Medulla oblongata (tissue), 1 donor: ENCODE measurements around the gene KRT84.

Experiments used
- DNase-seq: peaks from one replicate; pipeline ENCODE4 v3.0.0-alpha.2; 2015; ENCODE audit errors: extremely low spot score

Gene KRT84

GRCh38 chr12:52387859-52388258 lies 2.4 kb upstream of the KRT84 start:
- no peak for DNase-seq

- DNase-seq, result no peak
Observed at GRCh38 chr12:52383331-52383730, 2.1 kb downstream of the KRT84 start.

GRCh38 chr12:52382854-52383253 lies 2.6 kb downstream of the KRT84 start:
- no peak for DNase-seq

GRCh38 chr12:52381206-52381605 lies 4.2 kb downstream of the KRT84 start:
- no peak for DNase-seq

DNA sequence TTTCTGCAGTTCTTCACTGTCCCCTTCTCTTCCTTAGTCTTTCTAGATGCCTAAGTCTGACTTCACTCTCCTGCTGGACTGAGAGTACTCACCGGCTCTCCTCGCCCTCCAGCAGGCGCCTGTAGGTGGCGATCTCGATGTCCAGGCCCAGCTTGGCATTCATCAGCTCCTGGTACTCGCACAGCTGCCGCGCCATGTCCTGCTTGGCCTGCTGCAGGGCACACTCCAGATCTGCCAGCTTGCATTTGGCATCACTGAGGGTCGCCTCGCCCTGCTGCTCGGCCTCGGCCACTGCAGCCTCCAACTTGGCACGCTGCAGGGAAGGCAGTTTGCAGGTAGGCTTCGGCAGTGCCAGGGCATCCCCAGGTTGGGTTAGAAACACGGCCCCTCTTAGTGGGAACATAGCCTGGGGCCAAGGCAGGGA lies 5.2 kb downstream of the KRT84 start:
- peak; percentile 63 for DNase-seq

DNA sequence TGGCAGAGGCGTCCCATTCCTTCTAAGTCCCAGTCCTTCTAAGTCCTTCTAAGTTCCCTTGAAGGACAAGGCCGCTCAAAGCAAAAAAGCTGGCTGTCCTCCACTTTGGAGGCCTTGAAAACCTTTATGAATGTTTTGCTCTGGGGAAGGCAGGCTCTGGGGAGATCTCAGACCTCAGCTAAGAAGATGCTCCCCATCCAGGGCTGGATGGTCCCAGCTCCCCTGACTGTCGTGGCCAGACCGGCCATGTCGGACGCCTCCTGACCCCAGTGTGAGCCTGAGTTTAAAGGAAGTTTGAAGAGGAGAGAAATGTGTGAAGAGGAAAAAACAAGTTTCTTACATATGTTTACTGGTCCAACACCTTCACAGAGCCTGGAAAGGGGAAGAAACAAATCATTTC lies 5.9 kb downstream of the KRT84 start:
- no peak for DNase-seq

DNA sequence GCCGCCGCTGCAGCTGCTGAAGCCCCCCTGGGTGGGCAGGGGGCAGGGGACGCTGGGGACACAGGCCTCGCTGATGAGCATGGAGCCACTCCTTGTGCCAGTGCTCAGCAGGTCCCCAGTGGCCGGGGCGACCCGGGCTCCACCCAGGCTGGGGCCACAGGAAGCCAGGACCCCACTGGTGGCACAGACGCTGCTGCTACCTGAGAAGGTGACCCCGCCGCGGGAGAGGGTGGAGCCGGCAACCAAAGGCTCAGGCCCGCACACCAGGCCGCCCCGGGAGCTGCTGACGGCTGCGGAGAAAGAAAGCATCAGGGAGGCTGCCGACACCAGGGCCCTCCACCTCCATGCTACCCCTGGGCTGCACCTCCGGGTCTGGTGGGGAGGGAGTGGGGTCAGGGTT lies 7.4 kb downstream of the KRT84 start:
- DNase-seq, result no peak

DNA sequence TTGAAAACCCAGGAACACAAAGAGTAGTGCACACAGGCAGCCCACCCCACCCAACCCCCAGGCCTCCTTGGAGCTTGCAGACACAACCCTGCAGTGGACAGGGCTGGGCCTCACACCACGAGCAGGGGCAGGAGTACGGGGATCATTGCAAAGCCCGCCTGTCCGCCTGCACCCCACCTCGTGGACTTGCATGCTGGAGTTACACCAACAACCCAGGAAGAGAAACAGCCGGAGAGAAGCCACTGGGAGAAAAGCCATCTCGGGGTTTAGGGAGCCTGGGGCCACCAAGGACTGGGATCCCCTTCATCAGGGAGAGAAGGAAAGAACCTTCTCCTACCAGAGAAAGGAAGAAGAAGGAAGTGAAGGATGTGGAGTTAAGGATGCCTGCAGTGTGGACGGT lies 8.2 kb downstream of the KRT84 start:
- no peak for DNase-seq

DNA sequence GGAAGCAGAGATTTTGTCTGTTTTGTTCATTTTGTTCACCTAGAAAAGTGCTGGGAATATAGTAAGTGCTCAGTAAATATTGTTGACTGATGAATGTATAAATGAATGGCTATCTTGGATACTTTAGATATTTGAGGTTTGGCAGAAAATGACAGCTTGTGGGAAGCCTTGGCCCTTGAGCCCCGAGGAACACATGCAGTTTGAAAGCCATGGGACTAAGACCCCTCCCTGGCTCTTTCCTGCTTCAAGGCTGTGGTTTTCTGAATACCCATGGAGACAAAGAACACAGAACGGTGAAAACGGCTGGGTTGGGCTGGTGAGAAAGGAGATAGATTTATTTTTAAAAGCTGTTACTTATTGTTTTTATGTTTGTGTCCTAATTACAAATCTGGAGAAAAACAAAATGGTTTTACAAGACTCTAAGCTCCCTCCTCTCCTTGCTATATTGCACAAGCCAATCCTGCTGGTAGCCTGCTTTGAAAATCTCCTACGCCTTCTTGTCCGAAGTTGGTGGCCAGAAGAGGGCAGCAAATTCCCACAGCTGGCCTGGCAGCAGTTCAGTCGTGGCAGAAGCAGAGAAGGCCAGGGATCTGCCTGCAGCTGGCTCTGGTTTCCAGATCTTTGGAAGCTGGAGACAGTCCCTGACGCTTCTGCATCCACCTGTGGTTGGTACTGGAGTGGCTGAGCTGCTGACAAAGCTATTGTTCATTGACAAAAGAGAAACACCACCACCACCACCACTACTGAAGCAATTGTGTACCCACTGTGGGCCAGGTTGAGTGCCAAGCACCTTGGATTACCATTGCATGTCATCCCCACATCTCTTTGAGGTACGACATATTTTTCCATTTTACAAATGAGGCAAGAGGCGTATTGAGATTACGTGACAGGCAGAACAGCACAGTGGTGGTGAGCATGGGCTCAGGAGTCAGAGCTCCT lies 13.0 kb downstream of the KRT84 start:
- DNase-seq, result peak; percentile 92

DNA sequence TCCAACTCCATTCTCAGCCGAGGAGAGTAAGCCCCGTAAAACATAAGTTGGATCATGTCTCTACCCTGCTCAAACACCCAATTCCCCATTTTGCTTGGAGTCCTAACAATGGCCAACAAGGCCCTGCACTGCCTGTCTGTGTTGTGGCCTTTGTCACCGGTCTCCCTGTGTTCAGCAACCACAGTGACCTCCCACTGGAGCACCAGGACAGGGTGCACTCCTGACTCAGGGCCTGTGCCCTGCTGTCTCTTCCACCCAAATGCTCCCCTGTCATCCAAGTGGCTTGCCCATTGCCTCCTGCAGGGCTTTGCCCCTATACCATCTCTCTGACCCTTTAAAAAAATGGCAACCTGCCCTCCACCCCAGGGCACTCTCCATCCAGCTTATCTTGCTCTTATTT lies 13.7 kb downstream of the KRT84 start:
- no peak for DNase-seq

GRCh38 chr12:52370926-52371608 lies 14.4 kb downstream of the KRT84 start:
- DNase-seq, result peak; percentile 91

GRCh38 chr12:52369809-52370208 lies 15.6 kb downstream of the KRT84 start:
- no peak for DNase-seq

DNA sequence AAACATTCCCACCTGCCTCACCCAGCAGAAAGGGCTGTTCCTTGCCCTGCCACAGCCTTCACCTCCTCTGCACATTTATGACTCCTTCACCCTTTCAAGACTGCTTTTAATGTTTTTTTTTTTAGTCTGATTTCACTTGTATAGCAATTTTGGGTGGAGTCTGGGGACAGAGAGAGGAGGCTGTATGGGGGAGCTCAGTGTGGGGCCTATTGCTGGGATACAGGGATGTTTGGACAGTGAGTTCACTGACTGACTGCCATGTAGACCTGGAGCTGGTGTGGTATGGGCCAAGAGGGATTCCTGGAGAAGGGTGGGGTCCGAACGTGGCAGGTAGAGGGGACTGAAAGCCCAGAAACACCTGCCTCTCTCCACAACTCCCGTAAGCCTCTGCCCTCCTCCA lies 16.2 kb downstream of the KRT84 start:
- DNase-seq, result no peak

GRCh38 chr12:52368508-52368907 lies 16.9 kb downstream of the KRT84 start:
- no peak for DNase-seq

DNA sequence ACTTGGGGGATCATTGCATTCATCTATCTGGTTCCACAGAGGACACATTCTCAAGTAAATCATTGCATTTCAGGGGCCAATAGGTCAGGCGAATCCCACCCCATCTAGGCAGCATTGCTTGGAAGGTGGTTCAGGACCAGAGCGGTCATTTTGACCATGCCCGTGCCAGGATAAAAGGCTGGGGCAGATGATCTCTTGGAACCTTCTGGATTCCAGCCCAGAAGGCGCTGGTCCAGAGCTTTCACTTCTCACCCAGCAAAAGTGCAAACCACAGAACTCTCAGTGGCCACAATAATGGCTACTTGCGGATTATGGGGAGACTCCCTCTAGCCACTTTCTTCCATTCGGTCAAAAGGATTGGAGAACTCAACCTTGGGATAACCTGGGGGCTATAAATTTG lies 17.6 kb downstream of the KRT84 start:
- no peak for DNase-seq

DNA sequence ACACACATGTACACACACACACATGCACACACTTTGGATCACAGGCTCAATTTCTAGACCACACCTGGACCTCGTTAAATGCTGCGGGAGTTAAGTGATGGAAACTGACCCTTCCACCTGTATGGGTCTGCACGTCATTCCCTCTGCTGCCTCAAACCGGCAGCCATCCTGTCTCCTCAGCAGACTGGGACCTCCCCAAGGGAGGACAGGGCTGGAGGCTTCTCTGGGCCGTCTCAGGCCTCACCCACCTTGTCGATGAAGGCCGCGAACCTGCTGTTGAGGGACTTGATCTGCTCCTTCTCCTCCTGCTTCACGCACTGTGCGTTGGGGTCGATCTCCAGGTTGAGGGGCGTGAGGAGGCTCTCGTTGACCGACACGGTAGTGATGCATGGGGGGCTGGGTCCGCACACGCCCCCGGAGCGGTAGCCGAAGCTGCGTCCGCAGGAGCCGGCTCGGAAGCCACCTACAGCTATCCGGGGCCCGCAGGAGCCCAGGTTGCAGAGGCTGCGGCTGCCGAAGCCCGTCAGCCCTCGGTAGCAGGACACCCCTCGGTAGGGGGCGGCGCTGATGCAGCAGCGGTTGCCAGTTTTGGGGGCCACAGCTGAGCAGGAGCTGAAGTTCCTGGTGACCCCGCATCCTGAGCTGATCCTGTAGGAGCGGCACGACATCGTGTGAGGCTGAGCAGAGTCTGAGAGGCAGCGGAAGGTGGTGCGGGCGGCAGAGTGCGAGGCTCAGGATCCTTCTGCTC lies 18.5 kb downstream of the KRT84 start, which contains the start of gene KRT85:
TSS of gene KRT85 (minus strand) at position 744 of the 748 bp plus-strand sequence. CDS start at position 668, 76 bp downstream.
- no peak for DNase-seq

- DNase-seq, result no peak
Observed at GRCh38 chr12:52364901-52365489, 20.5 kb downstream of the KRT84 start.

DNA sequence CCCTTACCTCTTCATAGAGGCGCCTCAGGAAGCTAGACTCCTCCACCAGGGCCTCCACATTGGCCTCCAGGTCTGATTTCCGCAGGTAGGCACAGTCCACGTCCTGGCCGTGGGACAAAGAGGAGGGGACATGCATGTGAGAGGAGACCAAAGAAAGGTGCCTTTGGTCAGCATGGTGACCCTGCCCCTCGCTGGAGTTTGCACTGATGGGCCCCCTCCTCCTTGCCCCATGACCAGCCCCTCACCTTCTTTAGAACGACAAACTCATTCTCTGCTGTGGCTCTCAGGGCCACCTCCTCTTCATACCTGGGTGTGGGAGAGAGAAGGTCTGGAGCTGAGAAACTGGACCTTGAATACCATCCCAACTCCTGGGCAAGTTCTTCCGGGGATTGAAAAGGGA lies 21.4 kb downstream of the KRT84 start:
- no peak for DNase-seq

DNA sequence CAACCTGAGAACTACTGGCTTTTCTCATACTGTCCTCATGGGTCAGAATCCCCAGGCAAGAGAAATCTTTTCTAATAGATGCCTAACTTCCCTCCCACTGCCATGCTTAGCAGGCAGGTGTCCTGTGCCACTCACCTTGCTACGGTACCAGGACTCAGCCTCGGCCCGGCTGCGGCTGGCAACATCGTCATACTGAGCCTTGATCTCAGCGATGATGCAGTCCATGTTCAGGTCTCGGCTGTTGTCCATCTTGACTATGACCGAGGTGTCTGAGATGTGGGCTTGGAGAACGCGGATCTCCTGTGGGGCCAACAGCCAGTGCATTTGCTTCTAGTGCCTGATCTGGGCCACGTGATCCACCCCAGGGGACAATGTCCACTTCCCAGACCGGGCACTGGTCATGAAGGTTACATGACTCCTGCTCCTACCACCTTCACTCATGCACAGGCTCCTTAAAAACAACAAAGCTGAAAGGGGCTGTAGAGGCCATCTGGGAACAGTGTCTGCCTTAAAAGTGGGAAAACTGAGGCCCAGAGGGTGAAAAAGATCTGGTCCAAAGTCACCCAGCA lies 22.3 kb downstream of the KRT84 start:
- no peak for DNase-seq

- no peak for DNase-seq
Observed at GRCh38 chr12:52362118-52362726, 23.2 kb downstream of the KRT84 start.

- no peak for DNase-seq
Observed at GRCh38 chr12:52361553-52361952, 23.9 kb downstream of the KRT84 start.
